A673 (cell line): ENCODE data around the gene DNHD1. TPM values are rescaled to one million over a fixed set of nuclear protein-coding genes. Genes with fewer than 3 reads are reported as not detected.

Source experiments
- Bru-seq: library from RNA; stranded (reverse); fragments of 400-500 nt; gene quantifications from one replicate; lab custom pipeline; 2021; lab: Mats Ljungman, UMichigan
- BruChase-seq, 2 experiments: library from RNA; stranded (reverse); fragments of 400-500 nt; gene quantifications; one replicate each; lab custom pipeline; 2021; lab: Mats Ljungman, UMichigan
- BruUV-seq: library from RNA; stranded (reverse); fragments of 400-500 nt; replicated peaks from 2 replicates; lab custom pipeline; 2021; lab: Mats Ljungman, UMichigan
- CTCF ChIA-PET: fragments of 300-600 bp; sonication (Branson Sonifier 250); formaldehyde crosslinking; loops from one replicate; lab custom pipeline; 2022; ENCODE audit warnings: antibody characterized with exemption; lab: Charles Lee
- POLR2A ChIA-PET: fragments of 300-600 bp; sonication (Branson Sonifier 250); formaldehyde crosslinking; loops from one replicate; lab custom pipeline; 2022; ENCODE audit warnings: antibody characterized with exemption; ENCODE audit not compliant: low non-redundant PET; lab: Charles Lee
- DNase-seq: peaks from one replicate; pipeline ENCODE4 v3.0.0-alpha.2; 2015; ENCODE audit warnings: low spot score
- H3K27ac ChIP-seq: fragments of 200-600 bp; sonication (generic); 2 replicates; pipeline ENCODE4 v1.5.1; 2016; ENCODE audit warnings: mixed run types, low read depth, mild to moderate bottlenecking, mixed read lengths, antibody characterized with exemption, low read length; ENCODE audit not compliant: poor library complexity, severe bottlenecking
- H3K27me3 ChIP-seq: fragments of 200-600 bp; sonication (generic); replicated peaks from 2 replicates; pipeline ENCODE4 v1.6.1; 2017; ENCODE audit warnings: mixed run types, low read depth, mild to moderate bottlenecking, mixed read lengths, antibody characterized with exemption, low read length; ENCODE audit not compliant: insufficient read depth, poor library complexity
- H3K36me3 ChIP-seq: fragments of 200-600 bp; sonication (generic); 2 replicates; pipeline ENCODE4 v1.6.1; 2016; ENCODE audit warnings: mixed run types, mild to moderate bottlenecking, mixed read lengths, antibody characterized with exemption, low read length; ENCODE audit not compliant: insufficient read depth, poor library complexity, severe bottlenecking
- H3K4me1 ChIP-seq: fragments of 200-600 bp; sonication (generic); 2 replicates; pipeline ENCODE4 v1.6.1; 2017; ENCODE audit warnings: mixed run types, mild to moderate bottlenecking, mixed read lengths, antibody characterized with exemption, low read length; ENCODE audit not compliant: insufficient read depth, poor library complexity, severe bottlenecking
- H3K4me3 ChIP-seq: fragments of 200-600 bp; sonication (generic); 2 replicates; pipeline ENCODE4 v1.5.1; 2016; ENCODE audit warnings: low read depth, mixed run types, mild to moderate bottlenecking, mixed read lengths, low read length; ENCODE audit not compliant: poor library complexity, severe bottlenecking
- H3K9me3 ChIP-seq: fragments of 200-600 bp; sonication (generic); 2 replicates; pipeline ENCODE4 v1.6.1; 2016; ENCODE audit warnings: mixed run types, low read depth, mild to moderate bottlenecking, mixed read lengths, antibody characterized with exemption, low read length; ENCODE audit not compliant: poor library complexity, severe bottlenecking
- EZH2 ChIP-seq: fragments of 200-600 bp; sonication (generic); IDR thresholded peaks from 2 replicates; pipeline ENCODE4 v1.6.1; 2017; ENCODE audit warnings: borderline replicate concordance, low read depth, mild to moderate bottlenecking, mixed read lengths, antibody characterized with exemption, low read length; ENCODE audit not compliant: poor library complexity, severe bottlenecking
- intact Hi-C: fragments of 100-400 bp; cut with micrococcal nuclease; formaldehyde crosslinking; loops from one replicate; pipeline ENCODE4 v1.10.0; 2022; ENCODE audit not compliant: unreplicated experiment
- long read RNA-seq: library from polyadenylated mRNA; stranded (forward); transcript quantifications from one replicate; pipeline ENCODE4 v2.0.0, GENCODE V29; 2022
- total RNA-seq: library from RNA; stranded (reverse); gene quantifications from 2 replicates; pipeline ENCODE4 v1.2.3, GENCODE V29; 2021
- TF ChIP-seq, protein P1 (sequence below): fragments of 300-800, 200-600 bp; sonication (generic); conservative IDR thresholded peaks from 2 replicates; pipeline ENCODE4 v1.5.1; 2017; ENCODE audit warnings: low read depth, mild to moderate bottlenecking, antibody characterized with exemption, low read length, moderate library complexity, mixed read lengths

The DNHD1 gene, protein sequence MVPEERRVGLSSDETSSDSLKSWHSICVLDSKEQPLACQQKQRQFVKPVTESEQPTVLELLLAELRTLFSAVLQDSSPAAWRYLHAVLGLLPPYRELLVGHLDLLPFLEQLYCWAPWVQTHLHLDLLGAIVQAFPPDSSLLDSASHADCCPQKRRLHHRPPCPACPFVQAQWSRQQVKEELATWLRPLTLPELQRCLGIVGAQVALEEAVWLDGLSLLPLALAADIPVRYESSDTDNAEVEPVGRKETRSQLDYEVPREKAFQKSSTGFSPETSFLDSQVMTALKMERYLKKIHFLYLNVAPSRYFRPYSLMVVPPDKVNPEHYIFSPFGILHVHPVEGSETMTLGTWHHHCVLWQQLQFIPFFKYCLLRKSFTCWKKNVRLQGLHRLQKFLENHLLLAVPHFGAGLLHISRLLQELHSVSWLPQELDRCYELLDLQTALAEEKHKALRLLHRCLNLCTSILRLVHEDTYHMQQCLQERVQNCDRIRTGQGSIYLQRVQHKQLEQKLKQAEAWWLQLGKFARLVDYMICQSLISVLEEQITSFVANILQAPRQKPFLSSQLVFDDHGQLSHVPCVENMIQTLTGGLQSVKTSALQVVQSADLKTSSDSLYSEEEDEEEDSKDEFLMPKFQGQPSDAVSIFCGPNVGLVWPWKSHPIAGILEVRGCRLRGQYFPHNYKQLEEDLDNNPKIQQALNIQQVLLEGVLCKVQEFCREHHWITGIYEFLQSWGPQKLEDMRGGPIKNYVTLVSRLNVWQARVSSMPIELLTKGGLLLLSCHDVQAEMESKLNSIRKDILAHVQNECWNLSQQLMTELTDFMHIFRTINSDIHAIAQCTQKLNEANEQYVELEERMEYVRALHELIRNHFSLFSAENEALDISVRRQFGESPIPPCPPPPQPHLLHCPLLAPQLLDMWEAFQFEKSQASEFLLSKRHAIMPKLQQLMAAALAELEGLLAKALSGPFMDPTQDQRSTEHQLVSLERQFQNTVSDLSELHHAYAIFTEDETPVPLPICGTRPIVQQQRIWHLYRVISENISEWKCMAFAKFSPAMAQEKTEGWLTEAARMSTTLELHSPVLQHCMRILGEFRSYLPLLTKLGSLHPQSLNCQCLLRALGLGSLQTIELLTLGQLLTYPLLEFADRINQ (N-terminal part only)
- 20.1 and 20.6 TPM in 2 replicates for total RNA-seq
- Bru-seq, nascent RNA: percentile 70 among the genes with signal in this experiment
- BruChase-seq, experiment 1, labeled RNA remaining after a 2-hour chase: percentile 79 among the genes with signal in this experiment
- BruChase-seq, experiment 2, labeled RNA remaining after a 6-hour chase: percentile 78 among the genes with signal in this experiment
- long read RNA-seq, partial matches to known transcripts: 1 of 64 reads
- long read RNA-seq, other reads (novel, unspliced or antisense): 62 of 64 reads

DNA sequence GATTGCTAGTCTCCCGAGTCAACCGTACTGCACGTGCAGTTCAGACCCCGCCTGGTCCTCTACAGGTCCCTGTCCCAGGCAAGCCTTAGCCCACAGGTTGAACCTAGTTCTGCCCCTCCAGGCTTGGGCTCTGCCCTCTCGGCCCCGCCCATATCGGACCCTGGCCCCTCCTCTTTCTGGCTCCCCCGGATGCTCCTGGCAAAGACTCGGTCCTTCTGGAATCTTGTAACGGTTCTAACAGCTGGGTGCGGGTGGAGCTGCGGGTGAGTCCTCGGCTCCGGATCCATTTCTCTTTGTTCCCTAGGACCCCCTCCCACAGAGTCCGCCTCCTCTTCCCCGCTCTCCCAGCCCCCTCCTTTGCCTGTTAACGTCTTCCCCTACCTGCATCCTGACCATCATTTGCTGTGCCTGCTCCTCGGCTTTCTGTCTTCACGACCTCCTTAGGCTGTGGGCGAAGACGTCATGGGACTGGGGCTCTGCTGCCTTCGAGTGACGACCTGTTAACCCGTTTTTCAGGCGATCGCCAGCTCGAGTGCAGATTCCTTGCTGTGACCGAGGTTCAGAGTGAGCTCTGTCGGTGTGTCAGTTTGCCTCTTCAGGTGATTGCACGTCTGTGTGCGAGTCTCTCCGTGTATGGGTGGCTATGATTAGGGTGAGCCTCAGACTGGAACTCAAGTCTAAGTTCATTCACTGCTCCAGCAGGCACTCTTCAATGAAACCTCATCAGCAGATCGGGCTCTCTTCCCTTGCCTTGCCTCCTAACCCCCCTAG lies at the start of gene DNHD1:
DNHD1 (plus strand) TSS at position 212 of the 771 bp plus-strand sequence. CDS start 936 bp downstream, outside the sequence.
- Histone ChIP-seq H3K27ac (peak within 1 kb of the TSS; percentile 30), H3K36me3 (peaks cover 24% of the 10 kb centered on the region), H3K4me1 (no peaks in the 10 kb centered on the region), H3K27me3 (no peaks in the 10 kb centered on the region), H3K9me3 (no peaks in the 10 kb centered on the region), H3K4me3 (no peak within 1 kb of the TSS)
- POLR2A ChIA-PET: no interaction called here
- no TSS peak for BruUV-seq
- CTCF ChIA-PET: no interaction called here
- TF ChIP-seq, protein P1, sequence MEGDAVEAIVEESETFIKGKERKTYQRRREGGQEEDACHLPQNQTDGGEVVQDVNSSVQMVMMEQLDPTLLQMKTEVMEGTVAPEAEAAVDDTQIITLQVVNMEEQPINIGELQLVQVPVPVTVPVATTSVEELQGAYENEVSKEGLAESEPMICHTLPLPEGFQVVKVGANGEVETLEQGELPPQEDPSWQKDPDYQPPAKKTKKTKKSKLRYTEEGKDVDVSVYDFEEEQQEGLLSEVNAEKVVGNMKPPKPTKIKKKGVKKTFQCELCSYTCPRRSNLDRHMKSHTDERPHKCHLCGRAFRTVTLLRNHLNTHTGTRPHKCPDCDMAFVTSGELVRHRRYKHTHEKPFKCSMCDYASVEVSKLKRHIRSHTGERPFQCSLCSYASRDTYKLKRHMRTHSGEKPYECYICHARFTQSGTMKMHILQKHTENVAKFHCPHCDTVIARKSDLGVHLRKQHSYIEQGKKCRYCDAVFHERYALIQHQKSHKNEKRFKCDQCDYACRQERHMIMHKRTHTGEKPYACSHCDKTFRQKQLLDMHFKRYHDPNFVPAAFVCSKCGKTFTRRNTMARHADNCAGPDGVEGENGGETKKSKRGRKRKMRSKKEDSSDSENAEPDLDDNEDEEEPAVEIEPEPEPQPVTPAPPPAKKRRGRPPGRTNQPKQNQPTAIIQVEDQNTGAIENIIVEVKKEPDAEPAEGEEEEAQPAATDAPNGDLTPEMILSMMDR: no peak
- TF ChIP-seq EZH2: no peak
- intact Hi-C loops: no loop called here
- no peak for DNase-seq

DNA sequence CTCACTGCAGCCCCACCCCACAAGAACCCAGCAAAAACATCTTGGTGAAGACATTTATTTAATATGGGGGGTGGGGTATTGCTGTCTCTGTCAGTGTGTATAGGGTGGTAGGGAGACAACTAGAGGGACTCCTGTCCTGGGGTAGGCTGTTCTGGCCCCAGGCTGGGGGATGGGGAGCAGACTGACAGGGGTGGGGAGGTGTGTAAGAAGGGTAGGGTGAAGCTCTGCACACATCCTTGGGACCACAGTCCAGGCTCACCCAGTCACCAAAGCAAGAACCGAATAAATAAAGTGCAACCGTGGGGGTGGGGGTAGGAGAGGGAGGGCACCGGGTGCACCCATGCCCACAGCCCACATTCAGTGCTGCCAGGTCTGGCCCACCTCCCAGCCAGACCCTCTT lies 48.5 kb upstream of the DNHD1 start:
- H3K27me3 ChIP-seq: no peaks in the 10 kb centered on the region
- no peak overlapping the region for H3K27ac ChIP-seq
- no peak for DNase-seq
- no peaks in the 10 kb centered on the region for H3K4me1 ChIP-seq
- ChIA-PET CTCF (no interaction called here), POLR2A (no interaction called here)
- peaks cover 27% of the 10 kb centered on the region for H3K36me3 ChIP-seq
- TF ChIP-seq, protein P1: no peak
- no peak for TF ChIP-seq EZH2
- no peak overlapping the region for H3K4me3 ChIP-seq
- no peaks in the 10 kb centered on the region for H3K9me3 ChIP-seq
- BruUV-seq: no TSS peak
- intact Hi-C loops: no loop called here
